ENCODE data around the gene TTC7B. TPM values are rescaled to one million over a fixed set of nuclear protein-coding genes. Genes with fewer than 3 reads are reported as not detected.

The TTC7B gene
- total and polyA plus RNA-seq, 2 experiments from 2014 or later, result 7.9 to 28.6 TPM

GRCh38 chr14:90693413-90693812, 122.8 kb downstream of the TTC7B start (continued):
- TF ChIP-seq REST (IDR thresholded peaks at IDR 0.05; ENCODE audit: unreplicated experiment), result no peak
- TF ChIP-seq STAT1 (IDR thresholded peaks at IDR 0.05; ENCODE audit: unreplicated experiment), result no peak

- Mint-ChIP-seq H3K27me3 (ENCODE audit: insufficient read depth, low read depth, poor library complexity) (peaks cover 5% of the 10 kb centered on the region), H3K9me3 (no peaks in the 10 kb centered on the region), H3K27ac (no peak overlapping the region), H3K4me3 (no peak overlapping the region), H3K36me3 (ENCODE audit: low read depth) (no peaks in the 10 kb centered on the region), H3K4me1 (peaks cover 14% of the 10 kb centered on the region)
- no peaks in the 10 kb centered on the region for H3K27me3 ChIP-seq (ENCODE audit: insufficient read depth)
- no peak overlapping the region for H3K27ac ChIP-seq (ENCODE audit: low read depth)
- DNase-seq (ENCODE audit: low spot score), result no peak
- H3K36me3 ChIP-seq (ENCODE audit: insufficient read depth), result no peaks in the 10 kb centered on the region
- ATAC-seq, result no peak
- no peaks in the 10 kb centered on the region for H3K4me1 ChIP-seq (ENCODE audit: insufficient read depth)
- H4K20me1 ChIP-seq (replicated peaks; ENCODE audit: insufficient read depth), result peaks cover 6% of the 10 kb centered on the region; the same call in 1 of the 2 replicates
- H3K4me3 ChIP-seq, result no peak overlapping the region
- H3K79me2 ChIP-seq (replicated peaks; ENCODE audit: insufficient read depth), result no peaks in the 10 kb centered on the region
- H3K4me2 ChIP-seq, result no peak overlapping the region
- no peak overlapping the region for H2AFZ ChIP-seq
- H3F3A ChIP-seq (replicated peaks; ENCODE audit: low read depth), result peaks cover 5% of the 10 kb centered on the region; the same call in 1 of the 2 replicates
- no peaks in the 10 kb centered on the region for H3K9me2 ChIP-seq (ENCODE audit: insufficient read depth)
- TF ChIP-seq JUNB (IDR thresholded peaks at IDR 0.05; ENCODE audit: unreplicated experiment) (no peak), STAT1 (IDR thresholded peaks at IDR 0.05; ENCODE audit: unreplicated experiment) (no peak), NANOG (IDR thresholded peaks at IDR 0.05; ENCODE audit: borderline replicate concordance) (no peak), ZNF462 (CRISPR knock-in tag; IDR thresholded peaks at IDR 0.05) (no peak), POLR2AphosphoS5 (IDR thresholded peaks at IDR 0.05; ENCODE audit: low read depth) (no peak), REST (IDR thresholded peaks at IDR 0.05; ENCODE audit: unreplicated experiment) (no peak), ZNF331 (CRISPR knock-in tag; IDR thresholded peaks at IDR 0.05; ENCODE audit: low read depth) (no peak), ZNF114 (CRISPR knock-in tag; IDR thresholded peaks at IDR 0.05) (no peak), ETS1 (IDR thresholded peaks at IDR 0.05) (no peak), CREB1 (CRISPR knock-in tag; IDR thresholded peaks at IDR 0.05; ENCODE audit: low read depth) (no peak), EZH2 (IDR thresholded peaks at IDR 0.05; ENCODE audit: low read depth, unreplicated experiment) (no peak)
Observed at GRCh38 chr14:90692826-90693225, 123.4 kb downstream of the TTC7B start.

All from GM23338 (cell line).